ENCODE results near the gene ATF7IP2.

ATF7IP2 gene

GRCh38 chr16:10526962-10527361 is 141.1 kb downstream of the ATF7IP2 start:
- intact Hi-C loops (cut with DNase I): no loop called here

GRCh38 chr16:10528635-10529034 is 142.8 kb downstream of the ATF7IP2 start:
- intact Hi-C loops (cut with DNase I): no loop called here
- no peak for DNase-seq

More at GRCh38 chr16:10526962-10527361, 141.1 kb downstream of the ATF7IP2 start:
- DNase-seq: no peak

DNA sequence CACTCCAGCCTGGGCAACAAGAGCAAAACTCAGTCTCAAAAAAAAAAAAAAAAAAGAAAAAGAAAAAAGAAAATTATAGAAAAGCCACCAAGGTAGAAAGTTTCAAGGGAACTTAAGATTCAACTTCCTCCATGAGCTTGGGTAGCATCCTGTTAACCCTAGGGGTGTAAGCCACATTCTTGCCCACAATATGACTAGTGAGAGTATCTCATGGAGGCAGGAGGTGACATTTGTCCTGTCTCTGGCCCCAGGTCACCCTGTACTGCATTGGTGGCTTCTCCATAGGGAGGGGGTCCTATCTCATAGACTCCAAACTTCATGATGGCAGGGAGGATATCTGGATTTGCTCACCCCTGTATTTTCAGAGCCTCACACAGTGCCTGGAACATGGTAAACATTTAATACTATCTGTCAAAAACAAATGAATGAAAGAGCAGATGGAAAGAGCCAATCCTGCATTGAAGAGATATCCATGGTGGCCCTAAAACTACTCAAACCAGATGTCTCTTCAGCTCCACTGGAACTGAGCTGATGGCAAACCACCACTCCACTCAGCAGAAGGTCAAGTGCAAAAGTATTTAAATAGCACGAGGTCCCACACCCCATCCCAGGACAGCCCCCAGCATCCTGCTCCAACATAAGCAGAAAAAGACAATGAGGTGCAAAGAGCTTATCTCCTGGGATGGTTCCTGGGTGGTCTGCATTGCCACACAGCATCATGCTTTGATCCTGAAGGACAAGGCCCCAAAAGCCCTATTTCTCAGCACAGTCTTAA is 144.2 kb downstream of the ATF7IP2 start:
- DNase-seq: no peak
- intact Hi-C loops (cut with DNase I): no loop called here

GRCh38 chr16:10530685-10531084 is 144.8 kb downstream of the ATF7IP2 start:
- intact Hi-C loops (cut with DNase I): no loop called here
- DNase-seq: no peak

GRCh38 chr16:10531582-10531981 is 145.7 kb downstream of the ATF7IP2 start:
- DNase-seq: no peak
- intact Hi-C loops (cut with DNase I): no loop called here

All from head of caudate nucleus (tissue), 42 donors.